ENCODE data around the gene RIPOR3.
"Not testable (repeated sequence)": the region's sequence is repeated elsewhere in the genome, so short reads cannot be mapped to it uniquely, and the experiment has no call there.

RIPOR3 gene

GRCh38 chr20:50642288-50642803 is 49.0 kb downstream of the RIPOR3 start:
- TF ChIP-seq CTCF (IDR thresholded peaks at IDR 0.05; ENCODE audit: extremely low read depth, insufficient read depth, missing control alignments), result no peak
- no peak for DNase-seq (ENCODE audit: low spot score)
- in situ Hi-C loops (cut with MboI; ENCODE audit: low pct_unique_long_range_greater_than_20kb, low sequenced_read_pairs, unreplicated experiment), result no loop called here

GRCh38 chr20:50641625-50642287 is 49.6 kb downstream of the RIPOR3 start:
- DNase-seq (ENCODE audit: low spot score); in situ Hi-C loops (cut with MboI; ENCODE audit: low pct_unique_long_range_greater_than_20kb, low sequenced_read_pairs, unreplicated experiment): not testable (repeated sequence)

GRCh38 chr20:50639971-50640711 is 51.2 kb downstream of the RIPOR3 start:
- in situ Hi-C loops (cut with MboI; ENCODE audit: low pct_unique_long_range_greater_than_20kb, low sequenced_read_pairs, unreplicated experiment); DNase-seq (ENCODE audit: low spot score): not testable (repeated sequence)

- in situ Hi-C loops (cut with MboI; ENCODE audit: low pct_unique_long_range_greater_than_20kb, low sequenced_read_pairs, unreplicated experiment); DNase-seq (ENCODE audit: low spot score): not testable (repeated sequence)
These were observed 53.1 kb downstream of the RIPOR3 start for GRCh38 chr20:50638015-50638847.

- no peak for TF ChIP-seq CTCF (IDR thresholded peaks at IDR 0.05; ENCODE audit: extremely low read depth, insufficient read depth, missing control alignments)
- in situ Hi-C loops (cut with MboI; ENCODE audit: low pct_unique_long_range_greater_than_20kb, low sequenced_read_pairs, unreplicated experiment), result no loop called here
- DNase-seq (ENCODE audit: low spot score), result no peak
These were observed 54.5 kb downstream of the RIPOR3 start for GRCh38 chr20:50636601-50637540.

- peak; percentile 84 for TF ChIP-seq CTCF (IDR thresholded peaks at IDR 0.05; ENCODE audit: extremely low read depth, insufficient read depth, missing control alignments)
- peak; percentile 84 for DNase-seq (ENCODE audit: low spot score)
- in situ Hi-C loops (cut with MboI; ENCODE audit: low pct_unique_long_range_greater_than_20kb, low sequenced_read_pairs, unreplicated experiment), result no loop called here
These were observed 55.4 kb downstream of the RIPOR3 start for GRCh38 chr20:50635676-50636600.

GRCh38 chr20:50635014-50635557 is 56.3 kb downstream of the RIPOR3 start:
- DNase-seq (ENCODE audit: low spot score), result no peak
- TF ChIP-seq CTCF (IDR thresholded peaks at IDR 0.05; ENCODE audit: extremely low read depth, insufficient read depth, missing control alignments), result no peak
- in situ Hi-C loops (cut with MboI; ENCODE audit: low pct_unique_long_range_greater_than_20kb, low sequenced_read_pairs, unreplicated experiment), result no loop called here

Measured in GM13977 (cell line).